ENCODE results near the gene COL27A1. TPM values are rescaled to one million over a fixed set of nuclear protein-coding genes. Genes with fewer than 3 reads are reported as not detected.
A peak's percentile ranks its signal among the peaks of the same experiment; 100 is the strongest.

The COL27A1 gene
- polyA plus RNA-seq, 1 of the 3 experiments (the other 2 are of a cell fraction) = 8.7 TPM

- TF ChIP-seq, protein P1, sequence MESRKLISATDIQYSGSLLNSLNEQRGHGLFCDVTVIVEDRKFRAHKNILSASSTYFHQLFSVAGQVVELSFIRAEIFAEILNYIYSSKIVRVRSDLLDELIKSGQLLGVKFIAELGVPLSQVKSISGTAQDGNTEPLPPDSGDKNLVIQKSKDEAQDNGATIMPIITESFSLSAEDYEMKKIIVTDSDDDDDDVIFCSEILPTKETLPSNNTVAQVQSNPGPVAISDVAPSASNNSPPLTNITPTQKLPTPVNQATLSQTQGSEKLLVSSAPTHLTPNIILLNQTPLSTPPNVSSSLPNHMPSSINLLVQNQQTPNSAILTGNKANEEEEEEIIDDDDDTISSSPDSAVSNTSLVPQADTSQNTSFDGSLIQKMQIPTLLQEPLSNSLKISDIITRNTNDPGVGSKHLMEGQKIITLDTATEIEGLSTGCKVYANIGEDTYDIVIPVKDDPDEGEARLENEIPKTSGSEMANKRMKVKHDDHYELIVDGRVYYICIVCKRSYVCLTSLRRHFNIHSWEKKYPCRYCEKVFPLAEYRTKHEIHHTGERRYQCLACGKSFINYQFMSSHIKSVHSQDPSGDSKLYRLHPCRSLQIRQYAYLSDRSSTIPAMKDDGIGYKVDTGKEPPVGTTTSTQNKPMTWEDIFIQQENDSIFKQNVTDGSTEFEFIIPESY (IDR thresholded peaks at IDR 0.05; ENCODE audit: borderline replicate concordance, low read depth) = no peak
- TF ChIP-seq SMC3 (IDR thresholded peaks at IDR 0.05; ENCODE audit: low read depth, low read length) (no peak), SIN3A (IDR thresholded peaks at IDR 0.05; ENCODE audit: borderline replicate concordance, low read depth, low read length) (no peak), POLR2AphosphoS5 (IDR thresholded peaks at IDR 0.05; ENCODE audit: low read depth, low read length) (no peak), MXI1 (IDR thresholded peaks at IDR 0.05; ENCODE audit: low read depth, low read length) (no peak), RCOR1 (IDR thresholded peaks at IDR 0.05; ENCODE audit: low read length) (no peak), TCF12 (IDR thresholded peaks at IDR 0.05) (no peak)
- TF ChIP-seq, protein P2, sequence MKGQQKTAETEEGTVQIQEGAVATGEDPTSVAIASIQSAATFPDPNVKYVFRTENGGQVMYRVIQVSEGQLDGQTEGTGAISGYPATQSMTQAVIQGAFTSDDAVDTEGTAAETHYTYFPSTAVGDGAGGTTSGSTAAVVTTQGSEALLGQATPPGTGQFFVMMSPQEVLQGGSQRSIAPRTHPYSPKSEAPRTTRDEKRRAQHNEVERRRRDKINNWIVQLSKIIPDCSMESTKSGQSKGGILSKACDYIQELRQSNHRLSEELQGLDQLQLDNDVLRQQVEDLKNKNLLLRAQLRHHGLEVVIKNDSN (IDR thresholded peaks at IDR 0.05; ENCODE audit: borderline replicate concordance, low read depth) = no peak
These were observed 59.5 kb downstream of the COL27A1 start (continued) for GRCh38 chr9:114214686-114215414.

DNA sequence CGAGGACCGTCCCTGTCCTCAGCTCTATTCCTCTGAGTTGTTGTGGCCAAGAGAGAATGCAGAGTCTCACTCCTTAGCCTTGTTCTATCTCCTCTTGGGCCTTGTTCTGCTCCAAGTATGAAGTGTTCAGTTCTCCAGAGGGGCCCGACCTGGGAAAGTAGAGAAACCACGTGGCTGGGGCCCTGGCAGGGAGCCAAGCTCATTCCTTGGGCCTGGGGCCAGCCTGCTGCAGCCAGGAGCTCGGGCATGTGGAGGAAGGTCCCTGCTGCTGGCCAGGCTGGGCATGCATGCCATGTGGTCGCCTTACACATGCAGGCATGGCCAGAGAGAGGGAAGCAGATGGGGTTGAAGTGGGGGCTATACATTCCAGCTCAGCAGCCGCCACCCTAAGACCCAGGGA lies 60.7 kb downstream of the COL27A1 start:
- peak; percentile 70 for DNase-seq
- Histone ChIP-seq H3K9ac (no peak overlapping the region), H3K36me3 (replicated peaks in 1 of 2; ENCODE audit: control insufficient read depth in 1 of 2, insufficient read depth in 2 of 2, low read length in 1 of 2) (peaks cover 0 to 5% of the 10 kb centered on the region in 2 experiments), H4K20me1 (ENCODE audit: insufficient read depth) (no peaks in the 10 kb centered on the region), H3K4me3 (ENCODE audit: low read depth in 2 of 2, low read length in 1 of 2) (no peak overlapping the region), H3K9me2 (no peaks in the 10 kb centered on the region), H3K9me3 (no peaks in the 10 kb centered on the region), H3K79me2 (ENCODE audit: insufficient read depth) (no peaks in the 10 kb centered on the region), H3K4me1 (ENCODE audit: control insufficient read depth in 1 of 2, insufficient read depth in 2 of 2, low read depth in 1 of 2, low read length in 1 of 2) (peaks cover 6 to 22% of the 10 kb centered on the region in 2 experiments; a peak in 3 of 4 replicates), H2AFZ (ENCODE audit: low read depth) (no peak overlapping the region), H3K4me2 (peak overlapping the region; percentile 15; the same call in 1 of the 2 replicates), H3K27me3 (ENCODE audit: insufficient read depth) (no peaks in the 10 kb centered on the region), H3K27ac (ENCODE audit: low read depth in 2 of 2, low read length in 1 of 2) (peak overlapping the region in 1 of 2 experiments; percentile 40; a peak in 1 of 4 replicates), H3F3A (replicated peaks; ENCODE audit: insufficient read depth) (peaks cover 3% of the 10 kb centered on the region)
- TF ChIP-seq CHD2 (IDR thresholded peaks at IDR 0.05; ENCODE audit: low read length, partially characterized antibody) = no peak
- TF ChIP-seq, protein P3, sequence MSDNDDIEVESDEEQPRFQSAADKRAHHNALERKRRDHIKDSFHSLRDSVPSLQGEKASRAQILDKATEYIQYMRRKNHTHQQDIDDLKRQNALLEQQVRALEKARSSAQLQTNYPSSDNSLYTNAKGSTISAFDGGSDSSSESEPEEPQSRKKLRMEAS (IDR thresholded peaks at IDR 0.05; ENCODE audit: low read depth) = peak; percentile 92
- TF ChIP-seq REST (IDR thresholded peaks at IDR 0.05; ENCODE audit: low read depth, low read length) = no peak
- peak; percentile 95 for TF ChIP-seq NFIC (IDR thresholded peaks at IDR 0.05; ENCODE audit: borderline replicate concordance)
- TF ChIP-seq TCF12 (IDR thresholded peaks at IDR 0.05) = peak; percentile 67; the same call in 1 of the 2 replicates
- no peak for TF ChIP-seq RAD21 (IDR thresholded peaks at IDR 0.05; ENCODE audit: low read length)
- TF ChIP-seq, protein P4, sequence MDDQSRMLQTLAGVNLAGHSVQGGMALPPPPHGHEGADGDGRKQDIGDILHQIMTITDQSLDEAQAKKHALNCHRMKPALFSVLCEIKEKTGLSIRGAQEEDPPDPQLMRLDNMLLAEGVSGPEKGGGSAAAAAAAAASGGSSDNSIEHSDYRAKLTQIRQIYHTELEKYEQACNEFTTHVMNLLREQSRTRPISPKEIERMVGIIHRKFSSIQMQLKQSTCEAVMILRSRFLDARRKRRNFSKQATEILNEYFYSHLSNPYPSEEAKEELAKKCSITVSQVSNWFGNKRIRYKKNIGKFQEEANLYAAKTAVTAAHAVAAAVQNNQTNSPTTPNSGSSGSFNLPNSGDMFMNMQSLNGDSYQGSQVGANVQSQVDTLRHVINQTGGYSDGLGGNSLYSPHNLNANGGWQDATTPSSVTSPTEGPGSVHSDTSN (IDR thresholded peaks at IDR 0.05) = no peak
- TF ChIP-seq ELF1 (IDR thresholded peaks at IDR 0.05) = no peak
- no peak for TF ChIP-seq FOXJ3 (CRISPR knock-in tag; IDR thresholded peaks at IDR 0.05)
- TF ChIP-seq, protein P2 (IDR thresholded peaks at IDR 0.05; ENCODE audit: borderline replicate concordance, low read depth) = peak; percentile 78
- TF ChIP-seq TEAD4 (IDR thresholded peaks at IDR 0.05; ENCODE audit: borderline replicate concordance, insufficient read depth) = peak; percentile 32; the same call in 1 of the 2 replicates
- TF ChIP-seq FOSL2 (IDR thresholded peaks at IDR 0.05; ENCODE audit: borderline replicate concordance, low read depth) = no peak
- TF ChIP-seq SIN3A (IDR thresholded peaks at IDR 0.05; ENCODE audit: borderline replicate concordance, low read depth, low read length) = peak; percentile 62; the same call in 1 of the 2 replicates
- no peak; the same call in 1 of the 2 replicates for TF ChIP-seq MXI1 (IDR thresholded peaks at IDR 0.05; ENCODE audit: low read depth, low read length)
- TF ChIP-seq TAF1 (IDR thresholded peaks at IDR 0.05; ENCODE audit: borderline replicate concordance, low read depth, low read length) = no peak
- ChIA-PET CTCF (interaction anchor here (1.0 to 1.6 kb wide), 2 partner anchors 15 to 75 kb away, joined by 3 to 6 read pairs; no protein-coding TSS in a partner anchor), POLR2A (interaction anchor here (0.6 kb wide), 1 partner anchor 15 kb away, joined by 3 read pairs; no protein-coding TSS in a partner anchor)
- 45% methylated on average over 6 of the region's 7 CpGs for WGBS (ENCODE audit: low lambda C conversion rate)
